ENCODE results near the gene TICAM1. TPM values are rescaled to one million over a fixed set of nuclear protein-coding genes. Genes with fewer than 3 reads are reported as not detected.
"Not testable (repeated sequence)": the region's sequence is repeated elsewhere in the genome, so short reads cannot be mapped to it uniquely, and the experiment has no call there.

The TICAM1 gene
- total RNA-seq, 1 experiment from 2014 or later = 0.61 TPM

DNA sequence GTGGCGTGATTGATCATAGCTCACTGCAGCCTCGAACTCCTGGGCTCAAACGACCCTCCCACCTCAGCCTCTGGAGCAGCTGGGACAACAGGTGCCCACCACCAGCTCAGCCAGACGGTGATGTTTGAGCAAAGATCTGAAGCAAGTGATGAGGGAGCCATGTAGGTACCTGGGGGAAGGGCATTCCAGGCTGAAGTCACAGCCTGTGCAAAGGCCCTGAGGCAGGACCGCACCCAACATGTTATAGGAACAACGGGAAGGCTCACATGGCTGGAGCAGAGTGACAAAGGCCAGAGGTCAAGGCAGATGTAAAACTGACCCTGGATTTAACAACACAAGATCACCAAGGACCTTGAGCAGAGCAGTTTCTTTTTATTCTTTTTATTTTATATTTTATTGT, 25.1 kb downstream of the TICAM1 start:
- TF ChIP-seq, protein P1, sequence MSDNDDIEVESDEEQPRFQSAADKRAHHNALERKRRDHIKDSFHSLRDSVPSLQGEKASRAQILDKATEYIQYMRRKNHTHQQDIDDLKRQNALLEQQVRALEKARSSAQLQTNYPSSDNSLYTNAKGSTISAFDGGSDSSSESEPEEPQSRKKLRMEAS (CRISPR knock-in tag; IDR thresholded peaks at IDR 0.05) = no peak
- TF ChIP-seq GTF2I (CRISPR knock-in tag; conservative IDR thresholded peaks at IDR 0.05) (peak; percentile 19; the same call in 1 of the 2 replicates), ZNF219 (CRISPR knock-in tag; IDR thresholded peaks at IDR 0.05; ENCODE audit: borderline replicate concordance) (no peak), NR3C1 (CRISPR knock-in tag; conservative IDR thresholded peaks at IDR 0.05; ENCODE audit: low read depth) (no peak)
- POLR2A ChIA-PET = no interaction called here
- Mint-ChIP-seq H3K27me3 (ENCODE audit: low read depth) (peaks cover 2% of the 10 kb centered on the region; the same call in 1 of the 2 replicates), H3K36me3 (no peaks in the 10 kb centered on the region), H3K27ac (no peak overlapping the region), H3K9me3 (no peaks in the 10 kb centered on the region), H3K4me3 (no peak overlapping the region), H3K4me1 (no peaks in the 10 kb centered on the region)
- no peak for DNase-seq (ENCODE audit: low spot score)
- ATAC-seq = no peak
- CTCF ChIA-PET = interaction anchor here (0.7 to 6.8 kb wide), 3 partner anchors 10 to 46 kb away, joined by 3 to 161 read pairs (median 6); partner anchors contain the start of gene FEM1A

DNA sequence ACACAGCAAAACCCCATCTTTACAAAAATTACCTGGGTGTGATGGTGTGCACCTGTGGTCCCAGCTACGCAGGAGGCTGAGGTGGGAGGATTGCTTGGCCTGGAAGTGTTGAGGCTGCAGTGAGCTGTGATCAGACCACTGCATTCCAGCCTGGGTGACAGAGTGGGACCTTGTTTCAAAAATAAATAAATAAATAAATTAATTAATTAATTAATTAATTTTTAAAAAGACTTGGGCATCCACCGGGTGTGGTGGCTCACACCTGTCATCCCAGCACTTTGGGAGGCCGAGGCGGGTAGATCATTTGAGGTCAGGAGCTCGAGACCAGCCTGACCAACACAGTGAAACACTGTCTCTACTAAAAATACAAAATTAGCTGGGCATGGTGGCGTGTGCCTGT, 26.4 kb downstream of the TICAM1 start:
- H3K4me1 Mint-ChIP-seq, H3K36me3 Mint-ChIP-seq: not testable (repeated sequence)

DNA sequence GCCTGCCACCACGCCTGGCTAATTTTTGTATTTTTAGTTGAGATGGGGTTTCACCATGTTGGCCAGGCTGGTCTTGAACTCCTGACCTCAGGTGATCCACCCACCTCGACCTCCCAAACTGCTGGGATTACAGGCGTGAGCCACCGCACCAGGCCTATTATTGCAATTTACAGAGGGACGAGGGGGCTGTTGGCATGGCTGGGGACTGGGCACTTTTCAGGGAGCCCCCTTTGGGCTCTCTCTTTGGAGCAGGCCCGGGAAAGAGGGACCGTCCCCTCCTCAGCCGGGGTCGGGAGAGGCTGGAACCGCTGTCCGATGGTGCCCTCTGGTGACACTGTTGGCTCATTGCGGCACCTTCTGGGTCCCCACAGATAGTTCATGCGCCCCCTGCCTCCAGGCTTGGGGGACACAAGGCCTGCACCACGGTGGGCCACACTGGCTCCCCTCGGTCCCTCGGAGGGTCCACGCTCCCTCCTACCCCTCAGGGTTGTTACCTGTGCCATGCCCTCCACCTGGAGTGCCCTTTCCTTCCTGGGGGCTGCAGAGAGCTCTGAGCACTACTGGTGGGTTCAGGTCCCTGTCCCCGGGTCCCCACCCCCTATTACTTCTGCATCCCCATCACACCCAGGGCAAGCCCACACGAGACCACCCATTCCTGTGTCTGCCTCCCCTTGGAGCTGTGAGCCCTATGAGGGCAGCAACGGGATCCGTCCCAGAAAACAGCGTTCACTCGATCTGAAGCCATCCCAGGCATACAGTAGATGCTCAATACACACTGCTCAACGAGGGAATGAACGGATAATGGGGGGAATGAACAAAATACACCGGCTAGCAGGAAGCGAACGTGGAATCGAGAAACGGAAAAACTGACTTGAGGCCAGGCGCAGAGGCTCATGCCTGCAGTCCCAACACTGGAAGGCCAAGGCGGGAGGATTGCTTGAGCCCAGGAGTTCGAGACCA, 27.5 kb downstream of the TICAM1 start:
- ChIA-PET CTCF (interaction anchor here (0.9 to 6.8 kb wide), 6 partner anchors 13 to 127 kb away, joined by 3 to 161 read pairs (median 7); partner anchors contain the start of gene FEM1A), POLR2A (no interaction called here)
- H3K36me3 Mint-ChIP-seq = no peaks in the 10 kb centered on the region
- no peaks in the 10 kb centered on the region for H3K9me3 Mint-ChIP-seq
- peak; percentile 93 for DNase-seq (ENCODE audit: low spot score)
- TF ChIP-seq ZNF121 (CRISPR knock-in tag; IDR thresholded peaks at IDR 0.05) (peak; percentile 98), GTF2I (CRISPR knock-in tag; conservative IDR thresholded peaks at IDR 0.05) (peak; percentile 62; the same call in 1 of the 2 replicates), GABPB1 (CRISPR knock-in tag; IDR thresholded peaks at IDR 0.05) (no peak), RORB (CRISPR knock-in tag; IDR thresholded peaks at IDR 0.05) (no peak), OVOL2 (CRISPR knock-in tag; IDR thresholded peaks at IDR 0.05; ENCODE audit: borderline replicate concordance) (no peak), ELF4 (CRISPR knock-in tag; IDR thresholded peaks at IDR 0.05; ENCODE audit: low read depth) (no peak), ESRRA (CRISPR knock-in tag; IDR thresholded peaks at IDR 0.05; ENCODE audit: borderline replicate concordance) (no peak), ZNF138 (CRISPR knock-in tag; conservative IDR thresholded peaks at IDR 0.05) (no peak)
- TF ChIP-seq, protein P2, sequence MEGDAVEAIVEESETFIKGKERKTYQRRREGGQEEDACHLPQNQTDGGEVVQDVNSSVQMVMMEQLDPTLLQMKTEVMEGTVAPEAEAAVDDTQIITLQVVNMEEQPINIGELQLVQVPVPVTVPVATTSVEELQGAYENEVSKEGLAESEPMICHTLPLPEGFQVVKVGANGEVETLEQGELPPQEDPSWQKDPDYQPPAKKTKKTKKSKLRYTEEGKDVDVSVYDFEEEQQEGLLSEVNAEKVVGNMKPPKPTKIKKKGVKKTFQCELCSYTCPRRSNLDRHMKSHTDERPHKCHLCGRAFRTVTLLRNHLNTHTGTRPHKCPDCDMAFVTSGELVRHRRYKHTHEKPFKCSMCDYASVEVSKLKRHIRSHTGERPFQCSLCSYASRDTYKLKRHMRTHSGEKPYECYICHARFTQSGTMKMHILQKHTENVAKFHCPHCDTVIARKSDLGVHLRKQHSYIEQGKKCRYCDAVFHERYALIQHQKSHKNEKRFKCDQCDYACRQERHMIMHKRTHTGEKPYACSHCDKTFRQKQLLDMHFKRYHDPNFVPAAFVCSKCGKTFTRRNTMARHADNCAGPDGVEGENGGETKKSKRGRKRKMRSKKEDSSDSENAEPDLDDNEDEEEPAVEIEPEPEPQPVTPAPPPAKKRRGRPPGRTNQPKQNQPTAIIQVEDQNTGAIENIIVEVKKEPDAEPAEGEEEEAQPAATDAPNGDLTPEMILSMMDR (IDR thresholded peaks at IDR 0.05) = peak; percentile 90
- TF ChIP-seq, protein P3, sequence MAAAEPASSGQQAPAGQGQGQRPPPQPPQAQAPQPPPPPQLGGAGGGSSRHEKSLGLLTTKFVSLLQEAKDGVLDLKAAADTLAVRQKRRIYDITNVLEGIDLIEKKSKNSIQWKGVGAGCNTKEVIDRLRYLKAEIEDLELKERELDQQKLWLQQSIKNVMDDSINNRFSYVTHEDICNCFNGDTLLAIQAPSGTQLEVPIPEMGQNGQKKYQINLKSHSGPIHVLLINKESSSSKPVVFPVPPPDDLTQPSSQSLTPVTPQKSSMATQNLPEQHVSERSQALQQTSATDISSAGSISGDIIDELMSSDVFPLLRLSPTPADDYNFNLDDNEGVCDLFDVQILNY (CRISPR knock-in tag; IDR thresholded peaks at IDR 0.05) = no peak
- TF ChIP-seq, protein P4, sequence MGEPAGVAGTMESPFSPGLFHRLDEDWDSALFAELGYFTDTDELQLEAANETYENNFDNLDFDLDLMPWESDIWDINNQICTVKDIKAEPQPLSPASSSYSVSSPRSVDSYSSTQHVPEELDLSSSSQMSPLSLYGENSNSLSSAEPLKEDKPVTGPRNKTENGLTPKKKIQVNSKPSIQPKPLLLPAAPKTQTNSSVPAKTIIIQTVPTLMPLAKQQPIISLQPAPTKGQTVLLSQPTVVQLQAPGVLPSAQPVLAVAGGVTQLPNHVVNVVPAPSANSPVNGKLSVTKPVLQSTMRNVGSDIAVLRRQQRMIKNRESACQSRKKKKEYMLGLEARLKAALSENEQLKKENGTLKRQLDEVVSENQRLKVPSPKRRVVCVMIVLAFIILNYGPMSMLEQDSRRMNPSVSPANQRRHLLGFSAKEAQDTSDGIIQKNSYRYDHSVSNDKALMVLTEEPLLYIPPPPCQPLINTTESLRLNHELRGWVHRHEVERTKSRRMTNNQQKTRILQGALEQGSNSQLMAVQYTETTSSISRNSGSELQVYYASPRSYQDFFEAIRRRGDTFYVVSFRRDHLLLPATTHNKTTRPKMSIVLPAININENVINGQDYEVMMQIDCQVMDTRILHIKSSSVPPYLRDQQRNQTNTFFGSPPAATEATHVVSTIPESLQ (CRISPR knock-in tag; IDR thresholded peaks at IDR 0.05) = no peak
- TF ChIP-seq, protein P5, sequence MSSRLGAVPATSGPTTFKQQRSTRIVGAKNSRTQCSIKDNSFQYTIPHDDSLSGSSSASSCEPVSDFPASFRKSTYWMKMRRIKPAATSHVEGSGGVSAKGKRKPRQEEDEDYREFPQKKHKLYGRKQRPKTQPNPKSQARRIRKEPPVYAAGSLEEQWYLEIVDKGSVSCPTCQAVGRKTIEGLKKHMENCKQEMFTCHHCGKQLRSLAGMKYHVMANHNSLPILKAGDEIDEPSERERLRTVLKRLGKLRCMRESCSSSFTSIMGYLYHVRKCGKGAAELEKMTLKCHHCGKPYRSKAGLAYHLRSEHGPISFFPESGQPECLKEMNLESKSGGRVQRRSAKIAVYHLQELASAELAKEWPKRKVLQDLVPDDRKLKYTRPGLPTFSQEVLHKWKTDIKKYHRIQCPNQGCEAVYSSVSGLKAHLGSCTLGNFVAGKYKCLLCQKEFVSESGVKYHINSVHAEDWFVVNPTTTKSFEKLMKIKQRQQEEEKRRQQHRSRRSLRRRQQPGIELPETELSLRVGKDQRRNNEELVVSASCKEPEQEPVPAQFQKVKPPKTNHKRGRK (CRISPR knock-in tag; IDR thresholded peaks at IDR 0.05; ENCODE audit: borderline replicate concordance) = no peak
- no peaks in the 10 kb centered on the region for H3K4me1 Mint-ChIP-seq
- H3K27me3 Mint-ChIP-seq (ENCODE audit: low read depth) = no peaks in the 10 kb centered on the region
- H3K27ac Mint-ChIP-seq = no peak overlapping the region
- no peak overlapping the region for H3K4me3 Mint-ChIP-seq
- ATAC-seq = peak; percentile 98

More for the DNA sequence above, 26.4 kb downstream of the TICAM1 start:
- H3K27ac Mint-ChIP-seq; H3K27me3 Mint-ChIP-seq (ENCODE audit: low read depth); H3K9me3 Mint-ChIP-seq; POLR2A ChIA-PET; H3K4me3 Mint-ChIP-seq; DNase-seq (ENCODE audit: low spot score); ATAC-seq: not testable (repeated sequence)
- TF ChIP-seq HMGA2 (CRISPR knock-in tag; IDR thresholded peaks at IDR 0.05) = peak; percentile 65; the same call in 1 of the 2 replicates
- CTCF ChIA-PET = interaction anchor here (0.6 to 6.8 kb wide), 9 partner anchors 14 to 128 kb away, joined by 3 to 161 read pairs (median 4); partner anchors contain the start of gene FEM1A
